DOHH2 (cell line): Measurements from ENCODE around the gene ZBTB24.

Experiments
- H3F3A ChIP-seq: fragments of 200-600 bp; sonication (generic), shearing (Covaris generic); 2 replicates; pipeline ENCODE4 v1.6.0; 2016; ENCODE audit warnings: antibody characterized with exemption, mild to moderate bottlenecking; ENCODE audit not compliant: control insufficient read depth, insufficient read depth
- H3K27ac ChIP-seq: fragments of 200-600 bp; sonication (generic); 2 replicates; pipeline ENCODE4 v1.5.1; 2014; ENCODE audit warnings: low read depth, mild to moderate bottlenecking, low read length, moderate library complexity
- H3K27me3 ChIP-seq: fragments of 200-600 bp; sonication (generic); 2 replicates; pipeline ENCODE4 v1.6.1; 2014; ENCODE audit warnings: mild to moderate bottlenecking, low read length, mixed read lengths; ENCODE audit not compliant: control insufficient read depth
- H3K36me3 ChIP-seq: fragments of 200-600 bp; sonication (generic); 2 replicates; pipeline ENCODE4 v1.6.1; 2014; ENCODE audit warnings: mild to moderate bottlenecking, low read length, moderate library complexity, mixed read lengths; ENCODE audit not compliant: control insufficient read depth
- H3K4me1 ChIP-seq: fragments of 200-600 bp; sonication (generic); 2 replicates; pipeline ENCODE4 v1.6.1; 2014; ENCODE audit warnings: mild to moderate bottlenecking, low read length, mixed read lengths; ENCODE audit not compliant: control insufficient read depth
- H3K4me2 ChIP-seq: fragments of 200-600 bp; sonication (generic); 2 replicates; pipeline ENCODE4 v1.6.0; 2014; ENCODE audit warnings: mild to moderate bottlenecking, low read length, moderate library complexity
- H3K4me3 ChIP-seq: fragments of 200-600 bp; sonication (generic); 2 replicates; pipeline ENCODE4 v1.5.1; 2014; ENCODE audit warnings: mild to moderate bottlenecking, low read length, mixed read lengths
- H3K79me2 ChIP-seq: fragments of 200-600 bp; sonication (generic); 2 replicates; pipeline ENCODE4 v1.6.1; 2014; ENCODE audit warnings: mild to moderate bottlenecking, low read length, mixed read lengths; ENCODE audit not compliant: control insufficient read depth
- H3K9me2 ChIP-seq: fragments of 200-600 bp; sonication (generic); replicated peaks from 2 replicates; pipeline ENCODE4 v1.6.1; 2014; ENCODE audit warnings: mild to moderate bottlenecking, low read length, mixed read lengths; ENCODE audit not compliant: control insufficient read depth
- H3K9me3 ChIP-seq: fragments of 200-600 bp; sonication (generic); 2 replicates; pipeline ENCODE4 v1.6.1; 2014; ENCODE audit warnings: antibody characterized with exemption, low read length, mixed read lengths; ENCODE audit not compliant: control insufficient read depth, insufficient read depth
- H4K20me1 ChIP-seq: fragments of 200-600 bp; sonication (generic); 2 replicates; pipeline ENCODE4 v1.6.0; 2014; ENCODE audit warnings: low read depth, mild to moderate bottlenecking, antibody characterized with exemption, low read length, moderate library complexity; ENCODE audit not compliant: control insufficient read depth, insufficient read depth
- CTCF ChIP-seq: fragments of 200-600 bp; sonication (generic); IDR thresholded peaks from one replicate; pipeline ENCODE4 v1.5.1; 2014; ENCODE audit warnings: antibody characterized with exemption, mild to moderate bottlenecking, low read depth, low read length; ENCODE audit not compliant: poor library complexity, severe bottlenecking
- EZH2phosphoT487 ChIP-seq: fragments of 200-600 bp; sonication (generic); IDR thresholded peaks from 2 replicates; pipeline ENCODE4 v1.6.1; 2017; ENCODE audit warnings: borderline replicate concordance, mild to moderate bottlenecking, antibody characterized with exemption, low read length, moderate library complexity, mixed read lengths

ZBTB24 gene

GRCh38 chr6:109496036-109496772, 13.2 kb upstream of the ZBTB24 start:
- Histone ChIP-seq H3K79me2 (no peaks in the 10 kb centered on the region), H3F3A (no peaks in the 10 kb centered on the region), H3K4me1 (peaks cover 21% of the 10 kb centered on the region), H3K4me2 (no peak overlapping the region), H3K4me3 (no peak overlapping the region), H4K20me1 (no peaks in the 10 kb centered on the region), H3K27me3 (no peaks in the 10 kb centered on the region), H3K36me3 (no peaks in the 10 kb centered on the region), H3K9me3 (no peaks in the 10 kb centered on the region), H3K9me2 (no peaks in the 10 kb centered on the region), H3K27ac (no peak overlapping the region)
- TF ChIP-seq CTCF (no peak), EZH2phosphoT487 (no peak)

GRCh38 chr6:109493865-109494264, 10.8 kb upstream of the ZBTB24 start:
- no peaks in the 10 kb centered on the region for H3K79me2 ChIP-seq
- H4K20me1 ChIP-seq = no peaks in the 10 kb centered on the region
- no peak overlapping the region for H3K27ac ChIP-seq
- peak overlapping the region; percentile 2; the same call in 1 of the 2 replicates for H3K4me3 ChIP-seq
- H3K36me3 ChIP-seq = no peaks in the 10 kb centered on the region
- no peaks in the 10 kb centered on the region for H3K9me3 ChIP-seq
- TF ChIP-seq CTCF = no peak
- TF ChIP-seq EZH2phosphoT487 = no peak
- H3K27me3 ChIP-seq = no peaks in the 10 kb centered on the region
- H3K4me2 ChIP-seq = peak overlapping the region; percentile 38
- no peaks in the 10 kb centered on the region for H3K9me2 ChIP-seq
- H3K4me1 ChIP-seq = peaks cover 28% of the 10 kb centered on the region
- no peaks in the 10 kb centered on the region for H3F3A ChIP-seq

- no peak for TF ChIP-seq CTCF
- TF ChIP-seq EZH2phosphoT487 = no peak
- H3K4me1 ChIP-seq = peaks cover 28% of the 10 kb centered on the region
These were observed 8.4 kb upstream of the ZBTB24 start for GRCh38 chr6:109491207-109491938.

More at GRCh38 chr6:109491207-109491938, 8.4 kb upstream of the ZBTB24 start:
- Histone ChIP-seq H3K36me3 (no peaks in the 10 kb centered on the region), H3K27ac (no peak overlapping the region), H3K9me3 (no peaks in the 10 kb centered on the region), H3K9me2 (no peaks in the 10 kb centered on the region), H3K4me2 (no peak overlapping the region), H3F3A (no peaks in the 10 kb centered on the region), H3K79me2 (no peaks in the 10 kb centered on the region), H3K27me3 (no peaks in the 10 kb centered on the region), H4K20me1 (no peaks in the 10 kb centered on the region), H3K4me3 (no peak overlapping the region)
